Uterus (tissue), 2 donors: ENCODE data around the gene ATP8A2.

Experiments used
- POLR2A ChIP-seq, 2 donors: fragments of 450-650 bp; IDR thresholded peaks; one replicate each; pipeline ENCODE4 v1.6.1; 2016; ENCODE audit warnings: antibody characterized with exemption in 2 of 2, mild to moderate bottlenecking in 1 of 2, moderate library complexity in 1 of 2
- TF ChIP-seq, protein P1 (sequence below), 4 experiments: fragments of 200-600 bp in 2 of 4; fragments of 450-650 bp in 2 of 4; sonication (generic) in 2 of 4; IDR thresholded peaks; one replicate each; pipeline ENCODE4 v1.5.1; 2016 to 2019; ENCODE audit warnings: antibody characterized with exemption in 4 of 4, mild to moderate bottlenecking in 2 of 4, moderate library complexity in 1 of 4

DNA sequence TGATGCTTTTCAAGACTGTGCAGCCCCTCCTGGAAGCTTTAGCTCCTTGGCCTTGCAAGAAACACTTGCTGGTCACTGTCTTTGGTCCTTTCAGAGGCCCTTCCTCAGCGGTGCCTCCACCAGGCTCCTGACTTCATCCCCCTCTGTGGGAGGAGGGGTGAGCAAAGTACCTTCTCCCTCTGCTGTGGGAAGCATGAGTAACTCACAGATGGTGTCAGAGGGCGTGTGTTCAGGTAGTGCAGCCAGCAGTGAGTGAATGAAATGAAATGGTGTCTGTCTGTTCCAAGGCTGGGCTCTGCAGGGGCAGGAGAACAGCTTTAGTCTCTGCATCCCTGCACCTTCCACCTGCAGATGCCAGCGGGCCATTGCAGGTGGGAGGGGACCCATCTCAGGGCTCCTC, 577.1 kb downstream of the ATP8A2 start:
- TF ChIP-seq, protein P1, sequence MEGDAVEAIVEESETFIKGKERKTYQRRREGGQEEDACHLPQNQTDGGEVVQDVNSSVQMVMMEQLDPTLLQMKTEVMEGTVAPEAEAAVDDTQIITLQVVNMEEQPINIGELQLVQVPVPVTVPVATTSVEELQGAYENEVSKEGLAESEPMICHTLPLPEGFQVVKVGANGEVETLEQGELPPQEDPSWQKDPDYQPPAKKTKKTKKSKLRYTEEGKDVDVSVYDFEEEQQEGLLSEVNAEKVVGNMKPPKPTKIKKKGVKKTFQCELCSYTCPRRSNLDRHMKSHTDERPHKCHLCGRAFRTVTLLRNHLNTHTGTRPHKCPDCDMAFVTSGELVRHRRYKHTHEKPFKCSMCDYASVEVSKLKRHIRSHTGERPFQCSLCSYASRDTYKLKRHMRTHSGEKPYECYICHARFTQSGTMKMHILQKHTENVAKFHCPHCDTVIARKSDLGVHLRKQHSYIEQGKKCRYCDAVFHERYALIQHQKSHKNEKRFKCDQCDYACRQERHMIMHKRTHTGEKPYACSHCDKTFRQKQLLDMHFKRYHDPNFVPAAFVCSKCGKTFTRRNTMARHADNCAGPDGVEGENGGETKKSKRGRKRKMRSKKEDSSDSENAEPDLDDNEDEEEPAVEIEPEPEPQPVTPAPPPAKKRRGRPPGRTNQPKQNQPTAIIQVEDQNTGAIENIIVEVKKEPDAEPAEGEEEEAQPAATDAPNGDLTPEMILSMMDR (IDR thresholded peaks at IDR 0.05): no peak
- no peak for TF ChIP-seq POLR2A (IDR thresholded peaks at IDR 0.05)
